GM19438 (cell line): ENCODE measurements around the gene ZNF224.

Experiments
- ATAC-seq: cut with Tn5 transposase; IDR thresholded peaks from one replicate; pipeline ENCODE4 v1.9.1; 2021; ENCODE audit warnings: low read depth; ENCODE audit not compliant: unreplicated experiment

The ZNF224 gene

DNA sequence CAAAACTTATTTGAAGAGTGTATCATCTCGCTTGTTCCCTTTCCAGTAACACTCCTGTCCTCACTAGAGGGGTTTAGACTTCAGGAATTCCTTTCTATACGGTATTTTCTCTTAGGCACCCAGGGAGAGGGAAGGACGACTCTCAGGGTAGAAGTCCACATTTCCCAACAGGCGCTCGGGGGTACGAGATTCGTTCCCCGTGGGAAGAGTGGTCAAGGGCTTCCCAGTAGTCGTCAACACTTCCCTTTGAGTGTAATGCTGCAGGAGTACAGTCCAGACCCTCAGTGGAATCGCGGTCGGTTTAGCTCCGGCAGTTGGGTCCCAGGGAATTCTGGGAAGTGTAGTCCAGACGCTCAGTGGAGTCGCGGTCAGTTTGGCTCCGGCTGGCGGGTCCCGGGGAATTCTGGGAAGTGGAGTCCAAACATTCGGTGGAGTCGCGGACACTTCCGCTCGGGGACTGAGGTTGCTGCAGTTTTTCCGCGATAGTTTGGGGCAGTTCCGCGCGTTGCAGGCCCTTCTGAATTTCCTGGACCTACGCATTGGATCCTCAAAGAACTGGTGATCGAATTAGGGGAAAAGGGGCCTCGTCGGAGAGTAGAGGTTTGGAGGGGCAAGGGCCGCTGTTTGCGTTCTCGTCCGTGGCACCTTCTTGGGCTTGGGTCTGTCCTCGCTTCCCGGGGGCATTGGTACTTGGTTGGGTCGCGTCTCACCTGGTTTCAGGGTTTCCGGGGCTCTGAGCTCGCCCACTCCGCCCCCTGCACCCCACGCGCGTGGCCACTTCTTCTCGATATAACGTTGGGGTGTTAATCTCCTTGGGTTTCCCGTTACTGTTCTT lies at the start of gene ZNF224:
Gene ZNF224, plus strand, starts transcription at position 431 of the 835 bp plus-strand sequence. CDS start 3,513 bp downstream, outside the sequence.
- peak; percentile 83 for ATAC-seq

DNA sequence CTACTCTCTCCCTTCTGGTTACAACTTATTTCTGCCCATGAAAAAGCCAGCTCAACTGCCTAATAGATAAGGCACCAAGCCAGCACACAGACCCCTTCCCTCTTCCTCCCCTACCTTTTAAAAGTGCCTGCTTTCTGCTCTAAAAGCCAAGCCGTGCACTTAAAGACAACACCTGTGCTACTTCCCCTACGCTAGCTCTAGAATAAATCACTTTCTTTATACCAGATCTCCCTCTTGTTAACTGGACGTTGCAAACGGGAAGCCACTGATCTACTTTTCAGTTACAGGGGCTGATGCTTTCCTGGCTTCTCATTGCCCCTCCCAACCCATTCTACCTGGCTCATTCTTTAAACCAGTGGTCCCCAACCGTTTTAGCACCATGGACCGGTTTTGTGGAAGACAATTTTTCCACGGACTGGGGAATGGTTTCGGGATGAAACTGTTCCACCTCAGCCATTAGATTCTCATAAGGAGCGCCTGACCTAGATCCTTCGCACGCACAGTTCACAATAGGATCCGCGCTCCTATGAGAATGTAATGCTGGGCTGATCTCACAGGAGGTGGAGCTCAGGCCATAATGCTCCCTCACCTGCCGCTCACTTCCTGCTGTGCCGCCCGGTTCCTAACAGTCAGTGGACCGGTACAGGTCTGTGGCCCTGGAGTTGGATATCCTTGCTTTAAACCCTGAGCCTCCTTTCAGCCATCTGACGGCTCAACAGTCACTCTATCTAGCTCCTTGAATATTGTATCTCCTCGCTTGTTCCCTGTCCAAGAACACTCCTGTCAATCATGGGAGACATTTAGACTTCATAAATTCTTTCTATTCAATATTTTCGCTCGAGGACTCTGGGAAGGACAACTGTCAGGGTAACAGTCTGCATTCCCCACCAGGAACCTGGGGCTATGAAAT lies 43.2 kb upstream of the ZNF224 start:
- ATAC-seq, result no peak

DNA sequence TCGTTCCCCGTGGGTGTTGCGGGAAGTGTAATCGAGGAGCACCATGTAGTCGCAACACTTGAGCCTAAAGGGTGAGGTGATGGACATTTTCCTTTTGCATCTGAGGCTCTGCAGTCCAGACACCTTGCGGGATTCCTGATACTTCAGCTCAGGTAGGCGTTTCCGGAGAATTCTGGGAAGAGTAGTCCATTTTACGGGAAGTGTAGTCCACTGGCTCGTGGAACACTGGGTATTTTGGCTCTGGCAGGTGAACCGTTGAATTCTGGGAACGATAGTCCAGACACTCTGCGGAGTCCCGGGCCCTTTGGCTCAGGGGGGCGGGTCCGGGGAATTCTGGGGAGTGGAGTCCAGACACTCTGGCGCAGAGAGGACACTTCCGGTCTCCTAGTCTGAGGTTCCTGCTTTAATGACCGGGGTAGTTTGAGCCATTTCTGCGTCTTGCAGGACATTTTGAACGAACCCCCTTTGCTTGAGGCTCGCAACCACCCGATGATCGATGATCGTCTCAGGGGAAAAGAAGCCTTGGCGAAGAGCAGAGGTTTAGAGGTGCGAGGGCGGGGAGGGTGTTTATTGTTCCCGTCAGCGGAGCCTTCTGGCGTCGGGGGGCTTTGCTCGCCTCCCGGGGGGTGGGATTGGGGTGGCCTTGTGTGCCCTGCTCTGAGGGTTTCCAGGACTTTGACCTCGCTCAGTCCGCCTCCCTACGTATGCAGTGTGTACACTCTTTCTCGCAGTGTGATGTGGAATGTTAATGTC lies 42.3 kb upstream of the ZNF224 start, which contains the start of gene ZNF223:
Gene ZNF223, plus strand, starts transcription at position 387 of the 753 bp plus-strand sequence. CDS start 3,141 bp downstream, outside the sequence.
- peak; percentile 78 for ATAC-seq

DNA sequence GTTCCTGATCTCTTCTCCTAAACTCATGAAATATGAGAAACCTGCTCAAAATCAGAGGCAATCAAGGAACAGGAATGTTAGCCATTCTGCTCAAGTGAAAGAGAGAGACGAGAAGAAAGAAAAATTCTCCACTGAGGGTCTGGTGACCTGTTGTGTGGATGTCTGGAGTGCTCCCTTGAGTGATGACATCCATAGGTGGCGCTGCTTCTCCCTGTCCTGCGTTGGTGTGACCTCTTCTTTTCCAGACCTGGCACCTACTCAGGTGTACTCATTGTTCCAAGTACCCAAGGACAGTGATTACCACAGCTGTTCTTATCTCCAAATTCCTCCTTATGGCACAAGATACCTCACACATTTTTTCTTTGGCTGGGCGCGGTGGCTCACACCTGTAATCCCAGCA lies 38.3 kb upstream of the ZNF224 start:
- ATAC-seq, result no peak

DNA sequence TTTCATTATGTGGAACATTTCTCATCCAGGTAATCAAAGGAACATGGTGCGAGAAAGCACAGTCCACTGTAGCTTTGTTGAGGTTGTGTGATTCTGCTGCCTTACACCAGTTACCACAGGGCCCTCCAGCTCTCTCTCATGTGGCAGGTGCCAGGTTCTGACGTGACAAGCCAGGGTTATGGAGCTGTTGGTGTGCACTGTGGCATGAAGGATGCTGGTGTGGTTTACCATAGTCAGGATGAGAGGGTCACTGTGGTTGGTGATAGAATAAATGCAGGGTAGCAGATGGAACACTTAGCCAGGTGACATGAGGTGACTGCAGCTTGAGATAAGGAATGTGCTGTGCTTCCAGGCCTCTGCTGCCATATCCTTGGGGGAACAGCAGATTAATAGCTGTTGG lies 34.9 kb upstream of the ZNF224 start:
- ATAC-seq, result no peak

DNA sequence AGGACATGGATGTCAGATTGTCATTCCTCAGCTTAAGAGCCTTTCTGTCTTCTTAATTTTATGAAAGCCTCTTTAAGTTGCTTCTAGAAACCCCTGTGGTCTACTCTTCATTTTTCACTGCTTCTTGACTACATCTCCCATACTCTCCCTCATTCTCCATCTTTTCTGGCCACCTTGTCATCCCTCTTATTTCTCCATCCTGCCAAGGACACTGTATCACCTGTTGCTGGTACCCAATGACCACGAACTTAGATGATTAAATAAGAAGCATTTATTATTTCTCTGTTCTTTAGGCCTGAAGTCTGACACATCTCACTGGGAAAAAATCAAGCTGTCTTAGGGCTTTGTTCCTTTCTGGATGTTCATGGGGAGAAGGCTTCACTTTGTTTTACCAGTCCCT lies 33.1 kb upstream of the ZNF224 start:
- ATAC-seq, result no peak

DNA sequence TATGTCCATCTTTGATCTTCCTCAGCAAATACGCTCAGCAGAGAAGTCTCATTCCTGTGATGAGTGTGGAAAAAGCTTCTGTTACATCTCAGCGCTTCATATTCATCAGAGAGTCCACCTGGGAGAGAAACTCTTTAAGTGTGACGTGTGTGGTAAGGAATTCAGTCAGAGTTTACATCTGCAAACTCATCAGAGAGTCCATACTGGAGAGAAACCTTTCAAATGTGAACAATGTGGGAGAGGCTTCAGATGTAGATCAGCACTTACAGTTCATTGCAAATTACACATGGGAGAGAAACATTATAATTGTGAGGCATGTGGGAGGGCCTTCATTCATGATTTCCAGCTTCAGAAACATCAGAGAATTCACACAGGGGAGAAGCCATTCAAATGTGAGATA lies 27.9 kb upstream of the ZNF224 start:
- ATAC-seq, result no peak

DNA sequence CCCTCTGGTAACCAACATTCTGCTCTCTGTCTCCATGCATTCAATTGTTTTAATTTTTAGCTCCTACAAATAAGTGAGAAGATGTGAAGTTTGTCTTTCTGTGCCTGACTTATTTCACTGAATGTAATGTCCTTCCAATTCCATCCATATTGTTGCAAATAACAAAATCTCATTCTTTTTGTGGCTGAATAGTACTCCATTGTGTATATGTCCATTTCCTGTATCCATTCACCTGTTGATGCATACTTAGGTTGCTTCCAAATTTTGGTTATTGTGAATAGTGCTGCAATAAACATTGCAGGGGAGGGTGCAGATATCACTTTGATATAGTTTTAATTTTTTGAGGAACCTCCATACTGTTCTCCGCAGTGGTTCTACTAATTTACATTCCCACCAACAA lies 24.7 kb upstream of the ZNF224 start:
- no peak for ATAC-seq

DNA sequence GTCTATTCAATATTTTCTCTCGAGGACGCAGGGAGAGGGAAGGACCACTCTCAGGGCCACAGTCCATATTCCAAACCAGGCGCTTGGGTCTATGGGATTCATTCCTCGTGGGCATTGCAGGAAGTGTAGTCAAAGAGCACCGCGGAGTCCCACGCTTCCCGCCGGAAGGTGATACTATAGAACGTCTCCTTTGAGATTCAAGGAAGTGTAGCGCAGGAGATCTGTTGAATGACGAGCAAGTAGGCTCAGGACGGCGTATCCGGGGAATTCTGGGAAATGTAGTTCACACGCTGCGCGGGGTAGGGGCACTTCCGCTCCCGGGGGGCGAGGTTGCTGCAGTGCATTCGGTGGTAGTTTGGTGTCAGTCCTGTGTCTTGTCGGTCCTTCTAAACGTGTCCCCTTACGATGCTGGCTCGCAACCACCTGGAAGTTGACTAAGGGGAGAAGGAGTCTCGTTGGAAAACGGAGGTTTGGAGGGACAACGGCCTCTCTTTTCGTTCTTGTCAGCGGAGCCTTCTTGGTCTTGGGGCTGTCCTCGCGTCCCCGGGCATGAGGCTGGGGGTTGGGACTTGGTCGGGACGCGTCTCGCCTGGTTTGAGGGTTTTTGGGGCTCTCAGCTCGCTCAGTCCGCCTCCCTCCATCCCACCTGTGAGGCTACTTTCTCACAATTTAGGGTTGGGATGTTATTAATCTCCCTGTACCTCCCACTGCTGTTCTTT lies 22.2 kb upstream of the ZNF224 start, which contains the start of gene ZNF284:
Gene ZNF284, plus strand, starts transcription at position 336 of the 719 bp plus-strand sequence. CDS start 4,231 bp downstream, outside the sequence.
- ATAC-seq, result peak; percentile 97

DNA sequence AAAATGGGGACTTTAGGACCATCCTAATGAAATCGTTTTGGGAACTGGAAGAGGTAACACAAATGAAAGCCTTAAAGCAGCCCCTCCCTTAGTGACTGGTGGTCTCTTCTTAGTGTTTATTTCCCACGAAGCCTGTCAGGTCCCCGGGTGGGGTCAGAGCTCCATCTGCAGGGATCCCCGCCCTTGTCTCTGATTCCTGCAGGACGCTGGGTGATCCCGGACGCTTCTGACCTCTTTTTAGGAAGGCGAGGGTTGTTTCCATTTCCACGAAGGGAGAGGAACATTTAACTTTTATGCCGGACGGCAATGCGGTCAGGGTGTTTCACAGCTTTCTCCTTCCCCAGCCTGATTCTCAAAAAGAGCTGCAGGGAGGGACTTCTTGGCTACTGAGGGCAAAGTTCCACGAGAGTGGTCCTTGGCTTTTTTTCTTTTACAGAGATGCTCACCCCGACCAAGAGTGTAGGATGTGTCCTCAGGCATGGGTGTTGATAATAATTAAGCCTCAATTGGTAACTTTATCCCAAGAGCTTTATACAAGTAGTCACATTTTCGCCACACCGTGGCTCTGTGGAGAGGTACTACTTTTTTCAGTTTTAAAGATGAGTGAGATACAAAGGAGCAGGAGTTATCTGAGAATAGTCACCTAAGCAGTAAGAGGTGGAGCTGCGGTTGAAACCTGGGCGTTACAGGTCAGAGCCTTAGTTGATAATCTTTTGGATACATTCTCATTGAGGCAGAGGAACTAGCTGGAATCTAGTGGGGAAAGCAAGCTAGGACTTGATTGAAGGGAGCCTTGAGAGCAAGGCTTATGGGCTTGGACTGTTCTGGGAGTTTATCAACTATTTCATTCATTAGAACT lies 21.4 kb upstream of the ZNF224 start:
- ATAC-seq, result no peak

DNA sequence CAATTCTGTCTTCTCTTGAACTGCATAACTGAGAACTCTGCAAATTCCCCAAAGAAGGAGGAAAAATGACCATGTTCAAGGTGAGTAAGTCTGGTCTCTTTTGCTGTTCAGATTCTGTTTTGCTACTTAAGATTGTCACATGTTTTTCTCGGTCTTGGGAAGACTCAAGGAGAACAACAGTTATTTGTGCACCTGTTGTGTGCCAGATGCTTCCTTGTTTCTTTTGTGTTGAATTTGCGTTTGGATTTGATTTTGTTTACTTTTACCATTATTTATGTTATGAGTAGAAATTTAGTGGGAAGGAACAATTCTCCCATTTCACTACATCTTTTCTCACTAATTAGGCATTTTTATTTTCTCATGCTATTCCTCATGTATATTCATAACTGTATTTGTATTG lies 17.8 kb upstream of the ZNF224 start:
- ATAC-seq, result no peak

DNA sequence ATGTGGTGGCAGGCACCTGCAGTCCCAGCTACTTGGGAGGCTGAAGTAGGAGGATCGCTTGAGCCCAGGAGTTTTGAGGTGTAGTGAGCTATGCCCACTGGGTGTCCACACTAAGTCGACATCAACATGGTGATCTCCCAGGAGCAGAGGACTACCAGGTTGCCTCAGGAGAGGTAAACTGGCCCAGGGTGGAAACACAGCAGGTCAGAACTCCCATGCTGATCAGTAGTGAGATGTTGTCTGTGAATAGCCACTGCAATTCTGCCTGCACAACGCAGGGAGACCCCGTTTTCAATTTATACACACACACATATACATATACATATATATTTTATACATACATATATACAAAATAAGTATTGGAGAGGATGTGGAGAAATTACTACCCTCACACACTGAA lies 2.1 kb upstream of the ZNF224 start:
- no peak for ATAC-seq

DNA sequence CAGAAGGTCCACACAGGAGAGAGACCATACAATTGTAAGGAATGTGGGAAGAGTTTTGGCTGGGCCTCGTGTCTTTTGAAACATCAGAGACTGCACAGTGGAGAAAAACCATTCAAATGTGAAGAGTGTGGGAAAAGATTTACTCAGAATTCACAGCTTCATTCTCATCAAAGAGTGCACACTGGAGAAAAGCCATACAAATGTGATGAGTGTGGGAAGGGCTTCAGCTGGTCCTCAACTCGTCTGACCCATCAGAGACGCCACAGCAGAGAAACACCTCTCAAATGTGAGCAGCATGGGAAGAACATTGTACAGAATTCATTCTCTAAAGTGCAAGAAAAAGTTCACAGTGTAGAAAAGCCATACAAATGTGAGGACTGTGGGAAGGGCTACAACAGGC lies 13.6 kb downstream of the ZNF224 start:
- no peak for ATAC-seq

DNA sequence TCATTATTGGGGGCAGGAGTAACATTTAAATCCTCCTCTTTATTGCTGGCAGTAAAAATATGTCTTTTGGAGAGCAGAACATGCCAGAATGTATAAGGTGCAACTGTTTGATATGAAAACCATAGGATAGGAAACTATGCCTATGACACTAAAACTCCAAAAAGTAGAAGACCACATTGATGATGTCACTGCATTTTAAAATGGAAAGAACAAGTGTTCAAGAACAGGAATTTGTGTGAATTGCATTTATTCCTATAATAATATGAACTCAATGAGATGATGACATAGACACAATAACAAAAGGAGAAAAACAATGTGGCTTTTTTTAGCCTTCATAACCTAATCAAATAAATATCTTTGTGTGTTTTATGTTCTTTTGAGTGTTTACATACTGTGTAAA lies 15.3 kb downstream of the ZNF224 start:
- ATAC-seq, result no peak

DNA sequence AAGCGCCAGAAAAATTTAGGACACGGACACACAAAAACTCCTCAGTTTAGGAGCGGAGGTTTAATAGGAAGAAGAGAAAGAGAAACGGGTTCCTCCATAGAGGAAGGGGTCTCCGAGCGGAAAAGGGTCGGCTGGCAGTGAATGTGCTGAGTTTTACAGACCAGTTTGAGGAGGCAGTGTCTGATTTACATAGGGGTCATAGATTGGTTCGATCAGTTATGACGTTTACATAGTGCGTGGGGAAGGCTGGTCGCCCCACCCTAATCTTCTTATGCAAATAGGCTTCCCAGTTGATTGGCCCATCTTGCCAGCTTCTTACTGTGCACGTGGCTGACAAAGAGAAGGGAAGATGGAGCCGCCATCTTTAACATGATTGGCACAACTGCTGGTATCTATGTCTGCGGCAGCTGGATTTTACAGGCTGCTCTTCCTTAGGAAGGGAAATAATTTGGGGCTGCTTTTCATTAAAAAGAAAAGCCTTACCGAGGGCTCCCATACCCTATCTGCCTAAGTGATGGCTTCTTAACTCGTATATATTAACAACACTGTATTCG lies 17.8 kb downstream of the ZNF224 start:
- no peak for ATAC-seq

DNA sequence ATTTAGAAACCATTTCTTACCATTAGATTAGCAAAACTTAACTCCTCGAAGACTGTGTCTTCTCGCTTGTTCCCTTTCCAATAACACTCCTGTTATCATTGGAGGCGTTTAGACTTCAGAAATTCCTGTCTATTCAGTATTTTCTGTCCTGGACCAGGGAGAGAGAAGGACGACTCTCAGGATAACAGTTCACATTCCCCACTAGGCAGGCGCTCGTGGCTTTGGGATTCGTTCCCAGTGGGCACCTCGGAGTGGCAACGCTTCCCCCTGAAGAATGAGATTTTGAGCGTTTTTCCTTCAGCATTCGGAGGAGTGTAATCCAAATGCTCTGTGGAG lies 18.6 kb downstream of the ZNF224 start:
- peak; percentile 14 for ATAC-seq

DNA sequence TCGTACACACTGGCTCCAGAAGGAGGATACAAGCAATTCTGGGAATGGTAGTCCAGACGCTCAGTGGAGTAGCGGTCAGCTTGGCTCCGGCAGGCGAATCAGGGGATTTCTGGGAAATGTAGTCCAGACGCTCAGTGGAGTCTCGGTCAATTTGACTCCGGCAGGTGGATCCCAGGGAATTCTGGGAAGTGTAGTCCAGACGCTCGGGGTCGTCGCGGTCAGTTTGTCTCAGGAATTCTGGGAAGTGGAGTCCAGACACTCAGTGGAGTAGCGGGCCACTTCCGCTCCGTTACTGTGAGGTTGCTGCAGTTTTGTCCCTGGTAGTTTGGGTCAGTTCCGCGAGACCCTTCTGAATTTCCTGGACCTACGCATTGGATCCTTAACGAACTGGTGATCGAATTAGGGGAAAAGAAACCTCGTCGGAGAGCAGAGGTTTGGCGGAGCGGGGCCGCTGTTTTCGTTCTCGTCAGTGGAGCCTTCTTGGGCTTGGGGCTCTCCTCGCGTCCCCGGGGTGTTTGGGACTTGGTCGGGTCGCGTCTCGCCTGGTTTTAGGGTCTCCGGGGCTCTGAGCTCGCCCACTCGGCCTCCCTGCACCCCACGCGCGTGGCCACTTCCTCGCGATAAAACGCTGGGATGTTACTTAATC lies 19.1 kb downstream of the ZNF224 start, which contains the start of gene ZNF225:
Gene ZNF225, plus strand, starts transcription at position 262 of the 646 bp plus-strand sequence. CDS start 2,429 bp downstream, outside the sequence.
- peak; percentile 82 for ATAC-seq

DNA sequence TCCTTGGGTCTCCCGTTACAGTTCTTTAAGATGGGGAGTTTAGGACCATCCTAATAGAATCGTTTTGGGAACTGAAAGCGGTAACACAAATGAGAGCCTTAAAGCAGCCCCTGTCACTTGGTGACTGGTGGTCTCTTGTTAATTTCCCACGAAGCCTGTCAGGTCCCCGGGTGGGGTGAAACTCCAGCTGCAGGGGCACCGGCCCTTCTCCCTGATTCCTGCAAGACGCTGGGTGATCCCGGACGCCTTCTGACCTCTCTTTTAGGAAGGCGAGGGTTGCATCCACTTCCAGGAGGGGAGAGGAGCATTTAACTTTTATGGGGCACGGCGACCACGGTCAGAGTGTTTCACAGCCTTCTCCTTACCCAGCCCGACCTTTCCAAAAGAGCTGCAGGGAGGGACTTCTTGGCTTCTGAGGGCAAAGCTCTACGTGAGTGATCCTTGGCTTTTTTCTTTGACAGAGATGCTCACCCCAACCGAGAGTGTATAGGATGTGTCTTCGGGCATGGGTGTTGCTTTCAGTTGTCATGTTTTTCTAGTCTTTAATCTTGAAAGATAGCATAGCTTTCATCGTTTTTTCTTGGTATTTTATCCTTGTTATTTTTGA lies 19.7 kb downstream of the ZNF224 start:
- ATAC-seq, result peak; percentile 12
